ENCODE data around the gene CST7. TPM values are rescaled to one million over a fixed set of nuclear protein-coding genes. Genes with fewer than 3 reads are reported as not detected.
A peak's percentile ranks its signal among the peaks of the same experiment; 100 is the strongest.

Gene CST7
- total RNA-seq, 4 donors from 2014 or later: 4.2 to 4.7 (median 4.4) TPM; not detected in 1

GRCh38 chr20:24954566-24954965 is 5.5 kb downstream of the CST7 start:
- H3K4me1 ChIP-seq: no peaks in the 10 kb centered on the region
- H3K27me3 ChIP-seq: no peaks in the 10 kb centered on the region
- no peaks in the 10 kb centered on the region for H3K9me3 ChIP-seq
- peaks cover 0 to 14% (median 0%) of the 10 kb centered on the region in 3 donors for H3K36me3 ChIP-seq
- H3K27ac ChIP-seq: peak overlapping the region in 1 of 4 donors; percentile 9
- TF ChIP-seq CTCF (IDR thresholded peaks at IDR 0.05) (no peak), POLR2A (IDR thresholded peaks at IDR 0.05) (no peak)
- no peak for DNase-seq
- H3K4me3 ChIP-seq: no peak overlapping the region

- no peaks in the 10 kb centered on the region for H3K9me3 ChIP-seq
- no peak overlapping the region for H3K4me3 ChIP-seq
- no peaks in the 10 kb centered on the region for H3K4me1 ChIP-seq
- no peak for TF ChIP-seq POLR2A (IDR thresholded peaks at IDR 0.05)
- no peak for TF ChIP-seq CTCF (IDR thresholded peaks at IDR 0.05)
- H3K36me3 ChIP-seq: peaks cover 0 to 19% (median 0%) of the 10 kb centered on the region in 3 donors
- no peak for DNase-seq
- peak overlapping the region in 1 of 4 donors; percentile 42 for H3K27ac ChIP-seq
- no peaks in the 10 kb centered on the region for H3K27me3 ChIP-seq
These were observed 6.0 kb downstream of the CST7 start for GRCh38 chr20:24955045-24955444.

- no peak overlapping the region for H3K27ac ChIP-seq
- no peaks in the 10 kb centered on the region for H3K4me1 ChIP-seq
- TF ChIP-seq POLR2A (IDR thresholded peaks at IDR 0.05) (no peak), CTCF (IDR thresholded peaks at IDR 0.05) (no peak)
- H3K4me3 ChIP-seq: no peak overlapping the region
- H3K27me3 ChIP-seq: no peaks in the 10 kb centered on the region
- H3K9me3 ChIP-seq: no peaks in the 10 kb centered on the region
- DNase-seq: peak in 1 of 3 donors; percentile 42
- peaks cover 0 to 25% (median 0%) of the 10 kb centered on the region in 3 donors for H3K36me3 ChIP-seq
These were observed 7.2 kb downstream of the CST7 start for GRCh38 chr20:24956001-24956841.

GRCh38 chr20:24957326-24958016 is 8.4 kb downstream of the CST7 start:
- peaks cover 0 to 32% (median 0%) of the 10 kb centered on the region in 3 donors for H3K36me3 ChIP-seq
- H3K27ac ChIP-seq: no peak overlapping the region
- DNase-seq: peak in 1 of 3 donors; percentile 34
- H3K27me3 ChIP-seq: no peaks in the 10 kb centered on the region
- no peak overlapping the region for H3K4me3 ChIP-seq
- no peaks in the 10 kb centered on the region for H3K9me3 ChIP-seq
- H3K4me1 ChIP-seq: no peaks in the 10 kb centered on the region
- TF ChIP-seq POLR2A (IDR thresholded peaks at IDR 0.05) (no peak), CTCF (IDR thresholded peaks at IDR 0.05) (no peak)

GRCh38 chr20:24958506-24959385 is 9.7 kb downstream of the CST7 start:
- no peak overlapping the region for H3K4me3 ChIP-seq
- peaks cover 0 to 40% (median 0%) of the 10 kb centered on the region in 3 donors for H3K36me3 ChIP-seq
- peak in 2 of 3 donors; percentile 34 to 40 for DNase-seq
- no peaks in the 10 kb centered on the region for H3K27me3 ChIP-seq
- no peak overlapping the region for H3K27ac ChIP-seq
- TF ChIP-seq CTCF (IDR thresholded peaks at IDR 0.05) (no peak), POLR2A (IDR thresholded peaks at IDR 0.05) (no peak)
- H3K4me1 ChIP-seq: no peaks in the 10 kb centered on the region
- H3K9me3 ChIP-seq: no peaks in the 10 kb centered on the region
